GM13977 (cell line): Measurements from ENCODE around the gene SEPTIN5.

Experiments used
- DNase-seq: peaks from one replicate; pipeline ENCODE4 v3.0.0; 2012; ENCODE audit warnings: low spot score
- CTCF ChIP-seq: IDR thresholded peaks from 2 replicates; pipeline ENCODE4 v1.5.1; 2012; ENCODE audit warnings: mild to moderate bottlenecking, control low read depth; ENCODE audit not compliant: insufficient read depth; ENCODE audit errors: extremely low read depth, missing control alignments
- in situ Hi-C: fragments of 300-500 bp; cut with MboI; formaldehyde crosslinking; loops from one replicate; pipeline ENCODE4 v1.12.0; 2022; ENCODE audit warnings: low sequenced_read_pairs, low pct_unique_long_range_greater_than_20kb, mixed read lengths, inconsistent platforms; ENCODE audit not compliant: unreplicated experiment

The SEPTIN5 gene

GRCh38 chr22:19714312-19715187 is at the start of gene SEPTIN5:
Gene SEPTIN5 (plus strand): TSS chr22:19714503. CDS start chr22:19714589, 86 bp downstream.
- in situ Hi-C loops = no loop called here
- no peak for DNase-seq
- no peak for TF ChIP-seq CTCF

GRCh38 chr22:19664951-19665783 is 49.1 kb upstream of the SEPTIN5 start:
- DNase-seq = no peak
- no peak for TF ChIP-seq CTCF
- in situ Hi-C loops = no loop called here

- TF ChIP-seq CTCF = no peak
- in situ Hi-C loops = no loop called here
- no peak for DNase-seq
Observed at GRCh38 chr22:19665784-19666672, 48.3 kb upstream of the SEPTIN5 start.

- DNase-seq = no peak
- in situ Hi-C loops = no loop called here
- no peak for TF ChIP-seq CTCF
Observed at GRCh38 chr22:19666673-19667593, 47.4 kb upstream of the SEPTIN5 start.

GRCh38 chr22:19667872-19668740 is 46.2 kb upstream of the SEPTIN5 start:
- no peak for DNase-seq
- no peak for TF ChIP-seq CTCF
- in situ Hi-C loops = no loop called here
